ENCODE data around the gene CAPSL.
"Not testable (repeated sequence)": the region's sequence is repeated elsewhere in the genome, so short reads cannot be mapped to it uniquely, and the experiment has no call there.

Gene CAPSL

DNA sequence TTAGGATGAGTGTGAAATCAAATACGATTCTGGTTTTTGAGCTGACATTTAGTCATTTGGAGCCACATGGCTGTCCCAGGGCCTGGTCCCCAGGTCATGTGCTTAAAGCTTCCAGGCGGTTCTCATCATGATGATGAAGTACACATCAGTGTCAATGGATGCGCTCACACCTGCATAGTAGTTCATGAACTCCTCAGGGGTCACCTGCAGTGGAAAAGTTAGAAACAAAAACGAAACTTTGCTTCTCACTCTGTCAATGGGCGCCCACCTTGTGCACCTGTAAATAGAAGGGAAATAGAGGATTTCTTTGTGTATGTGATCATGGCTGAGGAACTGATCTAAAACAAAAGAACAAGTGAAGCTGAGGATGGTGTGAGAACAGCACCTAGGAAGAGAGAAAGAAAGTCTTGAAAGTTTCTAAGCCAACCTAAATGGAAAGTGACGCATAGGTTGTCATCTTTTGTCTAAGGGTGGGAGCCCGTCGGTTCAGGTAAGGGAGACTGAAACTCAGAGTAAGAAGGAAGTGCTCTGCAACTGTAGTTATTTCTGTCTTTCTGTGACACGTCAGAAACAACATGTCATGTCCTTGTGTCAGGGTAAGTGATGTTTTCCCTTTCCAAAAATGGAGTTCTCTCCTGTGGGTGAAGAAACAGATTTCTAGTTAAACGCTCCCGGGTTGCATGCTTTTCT lies 33.8 kb downstream of the CAPSL start:
- no peak for DNase-seq (ENCODE audit: low read depth)

DNA sequence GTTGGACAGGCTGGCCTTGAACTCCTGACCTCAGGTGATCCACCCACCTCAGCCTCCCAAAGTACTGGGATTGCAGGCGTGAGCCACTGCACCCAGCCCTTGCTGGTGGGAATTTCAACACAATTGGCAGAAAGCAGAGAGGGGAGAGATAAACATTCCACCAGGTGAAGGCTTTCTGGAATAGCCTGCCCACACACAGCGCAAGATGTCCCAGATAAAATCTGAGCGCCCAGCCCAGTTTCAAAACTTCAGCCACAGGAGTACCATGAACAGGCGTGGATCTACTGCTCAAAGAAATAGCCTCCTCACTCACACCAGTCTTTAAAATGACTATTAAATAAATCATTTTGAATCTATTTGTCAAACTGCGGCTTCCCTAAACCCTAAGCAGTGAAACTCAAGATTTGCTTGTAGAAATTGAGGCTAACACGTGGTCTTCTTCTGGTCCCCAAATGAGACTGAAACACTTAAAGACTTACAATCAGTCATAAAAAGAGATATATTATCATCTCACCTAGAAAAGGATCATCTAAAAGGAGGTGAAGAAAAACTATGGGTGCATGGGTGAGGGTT lies 34.7 kb downstream of the CAPSL start:
- no peak for DNase-seq (ENCODE audit: low read depth)

DNA sequence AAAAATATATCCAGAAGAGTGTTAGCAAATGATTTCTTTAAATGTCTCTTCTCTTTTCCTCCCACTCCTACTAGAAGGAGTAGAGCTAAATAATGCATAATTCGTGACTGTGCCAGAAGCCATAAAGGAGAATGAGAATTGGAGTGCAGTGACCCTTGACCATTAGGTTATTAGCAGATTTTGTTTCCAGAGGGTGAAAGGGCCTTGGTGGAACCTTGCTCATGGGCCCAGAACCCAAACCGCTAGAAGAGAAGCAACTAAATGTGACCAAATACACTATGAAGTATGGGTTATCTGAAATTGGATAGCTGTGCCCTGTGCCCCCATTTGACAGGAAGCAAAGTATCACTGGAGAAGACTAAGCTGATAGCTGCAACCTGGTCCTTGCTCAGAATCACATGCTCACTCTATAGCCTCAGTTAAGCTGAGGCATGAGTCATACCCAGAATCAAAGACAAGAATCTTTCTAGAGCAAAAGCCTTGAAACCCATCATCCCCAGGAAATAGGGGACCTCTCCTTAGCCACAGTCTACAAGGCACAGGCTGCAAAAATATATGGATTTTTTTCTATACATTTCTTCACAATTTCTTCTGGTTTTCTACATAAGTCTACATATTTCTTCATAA lies 36.3 kb downstream of the CAPSL start:
- DNase-seq (ENCODE audit: low read depth), result no peak

GRCh38 chr5:35900972-35901695 lies 37.3 kb downstream of the CAPSL start:
- DNase-seq (ENCODE audit: low read depth), result no peak

DNA sequence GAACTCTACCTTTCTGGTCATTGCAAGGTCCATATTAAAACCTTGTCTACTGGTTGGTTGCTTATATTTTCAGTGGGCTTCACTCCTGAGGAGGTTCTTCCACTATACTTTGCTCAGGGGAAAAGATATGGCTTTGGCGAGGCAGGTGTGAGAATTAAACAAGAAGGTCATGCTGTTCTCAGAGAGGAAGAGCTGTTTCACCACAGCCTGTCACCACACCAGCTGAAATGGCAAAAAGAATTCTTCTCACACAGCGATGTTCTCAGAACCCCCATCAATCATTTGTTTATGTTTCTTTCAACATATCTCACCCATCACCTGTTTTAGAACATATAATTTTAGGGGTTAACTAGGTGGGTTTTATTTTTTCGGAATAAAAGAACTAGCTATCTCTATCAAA lies 38.6 kb downstream of the CAPSL start:
- DNase-seq (ENCODE audit: low read depth), result no peak

- DNase-seq (ENCODE audit: low read depth), result no peak
Observed at GRCh38 chr5:35898952-35899660, 39.3 kb downstream of the CAPSL start.

- no peak for DNase-seq (ENCODE audit: low read depth)
Observed at GRCh38 chr5:35894131-35894530, 44.3 kb downstream of the CAPSL start.

- not testable (repeated sequence) for DNase-seq (ENCODE audit: low read depth)
Observed at GRCh38 chr5:35892799-35893198, 45.6 kb downstream of the CAPSL start.

DNA sequence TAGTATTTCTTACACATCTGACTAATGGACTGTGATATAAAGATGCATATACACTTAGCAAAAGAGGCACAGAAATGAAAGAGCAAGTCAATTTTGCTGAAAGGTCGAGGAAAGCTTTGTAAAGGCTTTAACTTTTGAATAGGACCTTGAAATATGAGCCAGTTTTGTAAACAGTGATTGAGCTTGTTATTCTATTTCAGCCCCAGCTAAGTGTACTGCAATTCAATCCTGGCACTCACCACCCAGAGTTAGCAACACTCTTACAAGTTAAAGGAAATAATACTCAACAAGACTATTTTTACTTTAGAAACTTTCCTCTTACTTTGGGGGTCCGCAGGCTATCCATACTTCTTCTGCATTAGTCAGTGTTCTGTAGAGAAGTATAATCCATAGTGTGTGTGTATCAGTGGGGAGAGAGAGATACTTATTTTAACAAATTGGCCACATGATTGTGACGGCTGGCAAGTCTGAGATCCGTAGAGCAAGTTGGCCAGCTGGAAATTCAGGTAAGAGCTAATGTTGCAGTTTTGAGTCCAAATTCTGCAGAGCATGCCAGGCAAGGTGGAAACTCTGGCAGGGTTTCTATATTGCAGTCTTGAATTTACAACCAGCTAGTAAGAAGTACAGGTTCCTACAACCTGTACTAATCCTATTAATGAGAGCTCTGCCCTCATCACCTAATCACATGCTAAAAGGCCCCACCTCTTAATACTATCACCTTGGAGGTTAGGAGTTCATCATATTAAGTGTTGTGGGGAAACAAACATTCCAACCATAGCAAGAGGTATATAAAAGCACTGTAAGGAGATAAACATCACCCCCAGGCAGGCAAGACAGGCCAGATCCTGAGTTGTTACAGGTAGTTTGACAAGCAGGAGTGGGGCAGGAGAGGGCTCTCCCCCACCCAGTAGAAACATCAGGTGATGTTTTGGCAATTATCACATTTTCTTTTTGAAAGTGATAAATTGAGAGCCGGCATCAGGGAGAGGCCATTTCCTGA lies 48.1 kb downstream of the CAPSL start:
- no peak for DNase-seq (ENCODE audit: low read depth)

- no peak for DNase-seq (ENCODE audit: low read depth)
Observed at GRCh38 chr5:35887321-35888100, 50.9 kb downstream of the CAPSL start.

GRCh38 chr5:35886381-35886780 lies 52.0 kb downstream of the CAPSL start:
- no peak for DNase-seq (ENCODE audit: low read depth)

- DNase-seq (ENCODE audit: low read depth), result no peak
Observed at GRCh38 chr5:35884773-35885172, 53.6 kb downstream of the CAPSL start.

- DNase-seq (ENCODE audit: low read depth), result no peak
Observed at GRCh38 chr5:35884191-35884769, 54.1 kb downstream of the CAPSL start.

GRCh38 chr5:35881758-35882157 lies 56.7 kb downstream of the CAPSL start:
- no peak for DNase-seq (ENCODE audit: low read depth)

GRCh38 chr5:35880156-35880555 lies 58.3 kb downstream of the CAPSL start:
- DNase-seq (ENCODE audit: low read depth), result no peak

DNA sequence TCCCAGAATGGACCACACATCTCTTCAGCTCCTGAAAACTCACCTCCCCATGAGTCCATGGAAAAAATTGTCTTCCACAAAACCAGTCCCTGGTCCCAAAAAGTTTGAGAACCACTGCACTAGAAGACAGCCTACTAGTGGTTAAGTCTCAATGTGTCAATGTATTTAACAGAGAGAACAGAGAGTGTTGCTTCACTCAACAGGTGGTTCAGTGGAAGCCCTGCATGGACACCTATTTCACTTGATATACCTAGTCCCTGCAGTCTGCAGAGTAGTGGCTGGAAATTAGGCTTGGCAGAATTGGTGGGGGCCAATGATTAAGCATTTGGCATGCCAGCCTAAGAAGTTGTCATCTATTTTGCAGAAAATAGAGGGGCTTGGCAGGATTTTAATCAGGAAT lies 58.8 kb downstream of the CAPSL start:
- no peak for DNase-seq (ENCODE audit: low read depth)

GRCh38 chr5:35879096-35879495 lies 59.3 kb downstream of the CAPSL start:
- DNase-seq (ENCODE audit: low read depth), result no peak

GRCh38 chr5:35878079-35878478 lies 60.3 kb downstream of the CAPSL start:
- DNase-seq (ENCODE audit: low read depth), result no peak

- no peak for DNase-seq (ENCODE audit: low read depth)
Observed at GRCh38 chr5:35877655-35878054, 60.8 kb downstream of the CAPSL start.

- no peak for DNase-seq (ENCODE audit: low read depth)
Observed at GRCh38 chr5:35876922-35877321, 61.5 kb downstream of the CAPSL start.
